ENCODE results near the gene BCL2.
"Not testable (repeated sequence)": the region's sequence is repeated elsewhere in the genome, so short reads cannot be mapped to it uniquely, and the experiment has no call there.

BCL2 gene

DNA sequence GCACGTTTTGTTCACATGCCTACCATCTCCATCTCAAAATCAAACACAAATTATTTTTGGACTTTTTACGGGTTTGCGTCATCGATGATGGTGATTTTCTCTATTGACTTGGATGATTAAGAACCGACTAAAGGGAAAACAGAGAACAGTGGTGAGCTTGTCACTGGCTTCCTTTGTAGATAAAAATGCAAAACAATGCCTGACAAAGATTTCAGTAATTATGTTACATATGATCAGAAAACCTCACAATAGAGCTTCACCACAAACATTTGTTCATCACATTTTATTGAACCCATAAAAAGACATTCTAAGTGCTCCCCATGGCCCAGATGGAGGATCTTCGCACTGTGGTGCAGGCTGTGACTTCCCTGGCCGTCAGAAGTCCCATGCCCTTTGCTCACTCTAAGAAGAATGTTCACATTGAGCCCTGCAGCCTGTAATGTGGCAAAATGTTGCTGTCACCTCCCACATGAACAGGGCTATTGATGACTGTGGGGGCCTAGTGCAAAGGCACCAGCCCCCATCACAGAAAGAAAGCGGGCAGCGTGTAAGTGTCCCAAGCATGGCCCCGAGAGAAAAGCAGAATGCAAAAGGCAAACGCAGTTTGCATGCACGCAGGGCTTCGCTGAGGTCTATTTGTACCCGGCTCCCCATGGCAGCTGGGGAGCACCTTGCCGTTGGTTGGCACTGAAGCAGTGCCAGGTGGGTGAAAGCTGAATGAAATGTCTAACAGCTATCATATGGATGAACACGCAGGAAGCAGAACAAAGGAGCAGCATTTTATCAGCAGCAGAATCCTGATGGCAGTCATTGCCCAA, 60.6 kb downstream of the BCL2 start:
- DNase-seq (ENCODE audit: low read depth in 2 of 2), result no peak

DNA sequence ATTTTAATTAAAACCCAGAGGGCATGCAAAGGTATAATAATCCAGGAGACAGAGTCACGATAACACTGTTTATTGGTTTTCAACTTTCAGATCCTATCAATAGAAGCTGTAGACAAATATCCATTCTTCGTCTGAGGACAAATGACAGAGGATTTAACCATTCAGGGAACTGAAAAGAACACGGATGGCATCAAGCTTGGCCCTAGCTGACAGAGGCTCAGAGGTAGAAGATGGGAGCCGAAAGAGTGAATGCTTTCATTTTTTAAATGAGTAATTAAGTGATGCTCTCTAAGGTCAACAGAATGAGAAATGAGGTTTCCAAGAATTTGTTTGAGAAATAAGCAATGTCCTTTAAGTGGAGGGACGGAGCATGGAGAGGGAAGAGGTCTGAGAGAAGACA, 62.1 kb downstream of the BCL2 start:
- DNase-seq (ENCODE audit: low read depth in 2 of 2), result no peak

- no peak for DNase-seq (ENCODE audit: low read depth in 2 of 2)
Measured at GRCh38 chr18:63255435-63255834, 64.1 kb downstream of the BCL2 start.

GRCh38 chr18:63254716-63255399, 64.7 kb downstream of the BCL2 start:
- DNase-seq (ENCODE audit: low read depth in 2 of 2), result no peak

- peak in 1 of 2 experiments; percentile 39 for DNase-seq (ENCODE audit: low read depth in 2 of 2)
Measured at GRCh38 chr18:63253428-63254372, 65.9 kb downstream of the BCL2 start.

GRCh38 chr18:63253014-63253413, 66.6 kb downstream of the BCL2 start:
- no peak for DNase-seq (ENCODE audit: low read depth in 2 of 2)

- DNase-seq (ENCODE audit: low read depth in 2 of 2), result no peak
Measured at GRCh38 chr18:63249771-63250170, 69.8 kb downstream of the BCL2 start.

GRCh38 chr18:63247926-63248325, 71.6 kb downstream of the BCL2 start:
- no peak for DNase-seq (ENCODE audit: low read depth in 2 of 2)

DNA sequence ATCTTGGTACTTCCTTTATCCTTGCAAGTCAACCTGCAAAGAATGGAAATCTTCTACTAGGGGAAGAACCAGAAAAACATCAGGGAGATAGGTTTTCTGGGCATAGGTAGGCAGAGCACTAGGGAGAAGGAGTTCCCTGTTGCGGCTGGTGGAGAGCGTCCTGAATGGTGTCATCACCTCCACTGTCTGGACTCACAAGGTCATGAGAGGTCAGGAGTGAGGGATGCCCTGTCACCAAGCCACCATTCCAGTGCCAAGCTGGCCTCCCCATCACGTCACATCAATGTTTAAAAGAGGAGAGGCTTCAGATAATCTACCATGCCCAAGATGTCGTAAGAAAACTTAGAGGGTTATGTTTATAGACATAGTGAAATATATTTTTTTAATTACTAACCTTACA, 72.1 kb downstream of the BCL2 start:
- DNase-seq (ENCODE audit: low read depth in 2 of 2), result no peak

DNA sequence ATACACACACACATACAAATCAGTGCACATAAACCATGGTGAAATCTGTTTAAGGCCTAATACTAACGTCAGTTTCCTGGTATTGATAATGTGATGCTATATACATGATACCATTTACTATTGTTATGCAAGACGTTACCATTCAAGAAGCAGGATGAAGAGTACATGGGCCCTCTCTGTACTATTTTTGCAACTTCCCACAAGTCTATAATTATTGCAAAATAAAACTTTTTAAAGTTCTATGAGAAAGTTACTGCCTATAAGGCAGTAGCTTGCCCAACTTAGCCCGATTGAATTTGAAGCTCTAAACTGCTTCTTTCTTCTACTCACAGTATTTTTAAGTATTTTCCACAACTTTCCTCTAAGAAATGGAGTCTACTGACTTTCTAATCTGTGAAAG, 74.0 kb downstream of the BCL2 start:
- DNase-seq (ENCODE audit: low read depth in 2 of 2), result no peak

DNA sequence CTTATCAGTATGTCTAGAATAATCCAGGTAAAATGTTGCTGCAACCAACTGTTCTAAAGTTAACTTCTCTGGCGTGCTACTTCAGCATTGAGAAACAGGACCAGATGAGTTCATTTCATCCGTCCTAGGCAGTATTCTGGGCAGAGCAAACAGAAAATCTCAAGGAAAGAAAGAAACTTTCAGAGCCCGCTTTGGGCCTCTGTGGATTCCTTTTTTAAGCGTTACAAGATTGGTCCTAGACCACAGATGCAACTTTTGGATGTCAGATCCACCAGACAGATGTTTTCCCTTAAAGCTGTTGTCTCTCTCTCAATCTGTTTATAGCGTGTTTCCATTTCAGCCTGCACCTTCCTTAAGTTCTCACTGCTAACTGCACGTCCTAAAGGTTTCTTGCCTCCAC, 75.0 kb downstream of the BCL2 start:
- no peak for DNase-seq (ENCODE audit: low read depth in 2 of 2)

- no peak for DNase-seq (ENCODE audit: low read depth in 2 of 2)
Measured at GRCh38 chr18:63241760-63242159, 77.8 kb downstream of the BCL2 start.

DNA sequence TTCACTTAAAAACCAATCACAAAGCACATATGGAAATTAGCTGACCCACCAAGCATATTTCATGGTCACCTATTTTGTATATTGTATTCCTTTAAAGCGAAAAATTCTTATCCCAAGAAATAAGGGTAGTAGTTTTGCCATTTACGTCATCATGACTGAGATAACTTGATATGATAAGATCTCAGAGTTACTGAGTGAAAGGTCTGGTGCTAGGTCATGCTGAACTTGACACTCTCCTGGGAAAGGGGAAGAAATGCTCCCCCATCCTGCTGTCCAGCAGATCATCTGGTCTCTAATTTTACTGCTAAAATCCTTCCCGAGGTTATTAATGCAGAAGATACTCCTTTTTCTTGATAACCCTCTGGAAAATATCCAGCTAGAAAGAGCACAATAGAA, 78.3 kb downstream of the BCL2 start:
- no peak for DNase-seq (ENCODE audit: low read depth in 2 of 2)

DNA sequence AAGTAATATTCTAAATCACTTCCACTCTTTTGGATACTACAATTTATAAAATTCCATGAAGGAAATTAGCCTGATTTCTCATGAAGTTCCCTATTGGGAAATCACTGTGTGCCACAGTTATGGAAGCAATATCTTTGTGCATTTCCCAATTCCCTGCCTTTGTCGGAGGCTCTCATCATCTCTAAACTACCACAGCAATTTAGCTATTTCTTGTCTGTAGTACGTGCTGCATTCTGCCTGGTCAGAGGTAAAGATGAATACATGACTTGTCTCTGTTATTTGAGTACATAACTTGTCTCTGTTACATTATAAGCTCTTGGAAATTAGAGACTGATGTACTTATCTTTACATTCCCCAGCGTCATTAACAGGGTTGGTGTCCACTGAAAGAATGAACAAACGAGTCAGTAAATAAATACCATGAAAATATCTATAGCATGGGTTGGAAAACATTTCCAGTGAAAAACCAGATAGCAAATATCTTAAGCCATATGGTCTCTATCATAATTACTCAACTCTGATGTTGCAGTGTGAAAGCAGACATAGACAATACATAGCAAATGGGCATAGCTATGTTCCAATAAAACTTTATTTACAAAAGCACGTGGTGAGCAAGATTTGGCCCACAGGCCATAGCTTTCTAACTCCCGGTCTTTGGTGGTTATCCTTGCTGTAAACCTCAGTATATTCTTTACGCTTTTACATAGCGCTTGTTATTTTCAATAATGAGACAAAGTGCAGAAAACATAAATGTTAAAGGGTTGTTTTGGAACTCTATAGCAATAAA, 78.8 kb downstream of the BCL2 start:
- DNase-seq (ENCODE audit: low read depth in 2 of 2), result no peak

GRCh38 chr18:63238693-63239075, 80.9 kb downstream of the BCL2 start:
- no peak for DNase-seq (ENCODE audit: low read depth in 2 of 2)

- peak; percentile 70 for DNase-seq (ENCODE audit: low read depth in 2 of 2)
Measured at GRCh38 chr18:63237881-63238692, 81.5 kb downstream of the BCL2 start.

GRCh38 chr18:63236921-63237846, 82.4 kb downstream of the BCL2 start:
- DNase-seq (ENCODE audit: low read depth in 2 of 2), result no peak

- no peak for DNase-seq (ENCODE audit: low read depth in 2 of 2)
Measured at GRCh38 chr18:63236406-63236805, 83.2 kb downstream of the BCL2 start.

- DNase-seq (ENCODE audit: low read depth in 2 of 2), result not testable (repeated sequence)
Measured at GRCh38 chr18:63235920-63236319, 83.6 kb downstream of the BCL2 start.
